Activated CD4-positive, alpha-beta T cell treated with anti-CD3 and anti-CD28 coated beads for 36 hours (primary cell): ENCODE data around the gene HOXA4. TPM values are rescaled to one million over a fixed set of nuclear protein-coding genes. Genes with fewer than 3 reads are reported as not detected.

Experiments used
- ATAC-seq: fragments of 200-7000 bp; cut with Tn5 transposase; one replicate; pipeline ENCODE4 v1.10.0; 2021; ENCODE audit warnings: mild to moderate bottlenecking, moderate library complexity
- CTCF ChIA-PET: fragments of 350-600 bp; sonication (Branson Sonifier 250); formaldehyde crosslinking; loops from one replicate; lab custom pipeline; 2021; ENCODE audit warnings: antibody characterized with exemption; lab: Charles Lee
- POLR2A ChIA-PET: fragments of 350-600 bp; sonication (Branson Sonifier 250); formaldehyde crosslinking; loops from one replicate; lab custom pipeline; 2021; ENCODE audit warnings: antibody characterized with exemption, inconsistent platforms; lab: Charles Lee
- DNase-seq: peaks from one replicate; pipeline ENCODE4 v3.0.0-alpha.2; 2020
- H3K27ac Mint-ChIP-seq: one replicate; pipeline ENCODE4 v1.8.0; 2021; ENCODE audit warnings: mixed read lengths
- H3K27me3 Mint-ChIP-seq: one replicate; pipeline ENCODE4 v1.8.0; 2021; ENCODE audit warnings: mixed read lengths
- H3K36me3 Mint-ChIP-seq: one replicate; pipeline ENCODE4 v1.8.0; 2021; ENCODE audit warnings: low read depth, mixed read lengths
- H3K4me1 Mint-ChIP-seq: one replicate; pipeline ENCODE4 v1.8.0; 2021; ENCODE audit warnings: mixed read lengths
- H3K4me3 Mint-ChIP-seq: one replicate; pipeline ENCODE4 v1.8.0; 2021; ENCODE audit warnings: mild to moderate bottlenecking, moderate library complexity, mixed read lengths
- H3K9me3 Mint-ChIP-seq: one replicate; pipeline ENCODE4 v1.8.0; 2021; ENCODE audit warnings: low read depth, mixed read lengths
- intact Hi-C, 2 experiments: fragments of 100-400 bp; cut with DNase I in 1 of 2; cut with micrococcal nuclease in 1 of 2; formaldehyde crosslinking; loops; one replicate each; pipeline versions ENCODE4 v1.14.2 to v1.15.1; 2022 to 2024; cut with DNase I, micrococcal nuclease
- total RNA-seq, 2 experiments: library from RNA; stranded (reverse); gene quantifications; one replicate each; pipeline ENCODE4 v1.2.3, GENCODE V29; 2021

The HOXA4 gene
- total RNA-seq, 2 experiments from 2014 or later = 0.25 TPM; not detected in 1

DNA sequence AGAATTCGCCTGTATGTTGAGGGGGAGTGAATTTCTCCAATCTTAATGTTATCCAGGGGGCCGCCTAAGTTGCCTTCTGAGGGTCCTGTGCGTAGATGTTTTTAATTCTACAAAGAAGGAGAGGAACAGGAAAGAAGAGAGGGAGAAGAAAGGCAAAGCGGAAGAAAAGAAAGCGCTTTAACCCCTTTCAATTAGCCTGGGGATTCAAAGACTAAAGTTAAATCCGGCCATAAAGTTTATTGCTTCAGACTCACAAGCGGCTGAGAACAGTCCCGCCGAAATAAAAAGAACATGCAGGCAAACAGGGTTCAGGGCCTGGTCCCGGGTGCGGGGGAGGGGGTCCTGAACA is 8.4 kb upstream of the HOXA4 start:
- Mint-ChIP-seq H3K4me3 (no peak overlapping the region), H3K9me3 (no peaks in the 10 kb centered on the region), H3K27ac (no peak overlapping the region), H3K4me1 (peaks cover 16% of the 10 kb centered on the region), H3K36me3 (no peaks in the 10 kb centered on the region), H3K27me3 (peaks cover 32% of the 10 kb centered on the region)
- ChIA-PET POLR2A (no interaction called here), CTCF (no interaction called here)
- no peak for DNase-seq
- intact Hi-C loops = no loop called here
- no peak for ATAC-seq

DNA sequence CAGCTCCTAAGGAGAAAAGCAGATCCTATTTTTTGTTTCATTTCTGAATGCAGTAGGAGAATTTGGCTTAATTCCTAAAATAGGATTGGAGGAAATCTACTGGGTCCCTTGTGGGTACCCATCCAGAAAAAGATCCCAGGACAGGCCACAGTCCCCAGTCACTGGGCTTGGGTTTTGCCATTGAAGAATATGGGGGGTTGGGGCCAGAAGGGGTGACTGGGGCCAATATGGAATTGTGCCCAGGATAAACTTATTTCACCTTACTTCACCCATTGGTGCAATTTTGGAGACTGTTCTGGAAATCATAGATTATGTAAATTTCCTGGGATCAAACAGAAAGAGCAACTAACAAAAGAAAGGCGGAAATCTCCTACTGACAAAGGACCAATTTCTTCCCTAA is 7.9 kb upstream of the HOXA4 start:
- peaks cover 19% of the 10 kb centered on the region for H3K4me1 Mint-ChIP-seq
- H3K9me3 Mint-ChIP-seq = no peaks in the 10 kb centered on the region
- no peak overlapping the region for H3K27ac Mint-ChIP-seq
- peaks cover 36% of the 10 kb centered on the region for H3K27me3 Mint-ChIP-seq
- DNase-seq (no peak), ATAC-seq (no peak)
- ChIA-PET CTCF (no interaction called here), POLR2A (no interaction called here)
- no peak overlapping the region for H3K4me3 Mint-ChIP-seq
- intact Hi-C loops = no loop called here
- H3K36me3 Mint-ChIP-seq = no peaks in the 10 kb centered on the region

DNA sequence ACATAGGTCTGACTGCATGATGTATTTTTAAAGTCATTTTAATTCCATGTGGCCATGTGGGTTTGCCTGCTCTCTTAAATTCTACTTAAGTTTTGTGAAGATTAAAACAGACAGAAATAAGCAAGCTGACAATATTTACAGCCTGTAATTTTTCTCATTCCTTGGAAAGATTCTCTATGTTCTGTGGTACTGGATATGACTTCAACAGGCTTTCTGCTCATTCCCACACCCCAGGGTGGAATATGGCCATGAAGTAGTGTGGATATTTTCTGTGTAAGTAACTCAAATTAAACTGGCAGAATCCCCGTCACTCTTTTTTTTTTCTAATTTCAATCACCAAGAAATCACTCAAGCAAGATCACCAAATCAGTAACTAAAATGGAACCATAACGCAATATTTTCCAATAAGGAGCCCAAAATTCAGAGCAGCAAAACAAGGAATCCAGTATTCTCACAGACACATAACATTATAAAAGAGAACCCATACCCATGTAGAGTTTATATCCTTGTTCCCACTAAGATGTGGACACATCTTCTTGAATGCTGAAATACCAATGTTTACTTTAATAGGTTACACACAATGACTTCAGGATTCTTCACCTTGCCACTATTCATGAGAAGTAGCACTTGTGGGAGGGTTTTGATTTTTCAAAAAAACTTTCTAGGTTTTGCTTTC is 7.2 kb upstream of the HOXA4 start:
- Mint-ChIP-seq H3K27me3 (peaks cover 36% of the 10 kb centered on the region), H3K27ac (no peak overlapping the region), H3K4me3 (no peak overlapping the region), H3K36me3 (no peaks in the 10 kb centered on the region), H3K4me1 (peaks cover 19% of the 10 kb centered on the region), H3K9me3 (no peaks in the 10 kb centered on the region)
- intact Hi-C loops = no loop called here
- no peak for DNase-seq
- ChIA-PET CTCF (no interaction called here), POLR2A (no interaction called here)
- no peak for ATAC-seq

DNA sequence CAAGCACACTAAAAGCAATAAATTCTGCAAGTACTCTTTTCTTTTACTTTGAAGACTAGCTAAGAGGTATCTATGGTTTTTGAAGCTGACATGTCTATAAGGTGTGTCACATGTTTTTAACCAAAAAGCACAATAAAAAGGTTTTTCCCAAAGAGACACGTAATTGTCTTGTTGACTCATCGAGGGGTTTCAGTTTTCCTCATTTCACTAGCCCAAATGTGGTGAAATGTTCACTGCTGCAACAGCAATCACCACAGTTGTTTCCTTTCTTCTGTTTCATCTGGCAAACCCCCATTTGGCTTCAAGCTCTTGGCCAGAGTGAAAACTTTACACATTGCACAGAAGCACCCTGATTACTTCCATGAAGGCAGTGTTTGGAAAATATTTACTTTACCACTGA is 3.8 kb upstream of the HOXA4 start:
- intact Hi-C loops = loop anchor here (1.0 to 5.0 kb wide), 4 partner anchors 16 to 269 kb away; partner anchors contain the start of gene HOXA1 (in 1 of the 2)
- Mint-ChIP-seq H3K27ac (peak overlapping the region; percentile 49), H3K4me3 (no peak overlapping the region), H3K36me3 (no peaks in the 10 kb centered on the region), H3K4me1 (peaks cover 19% of the 10 kb centered on the region), H3K9me3 (no peaks in the 10 kb centered on the region), H3K27me3 (peaks cover 32% of the 10 kb centered on the region)
- POLR2A ChIA-PET = no interaction called here
- ATAC-seq (peak; percentile 78), DNase-seq (peak; percentile 39)
- CTCF ChIA-PET = interaction anchor here (0.8 to 1.2 kb wide), 2 partner anchors 24 to 33 kb away, joined by 3 read pairs; no protein-coding TSS in a partner anchor

DNA sequence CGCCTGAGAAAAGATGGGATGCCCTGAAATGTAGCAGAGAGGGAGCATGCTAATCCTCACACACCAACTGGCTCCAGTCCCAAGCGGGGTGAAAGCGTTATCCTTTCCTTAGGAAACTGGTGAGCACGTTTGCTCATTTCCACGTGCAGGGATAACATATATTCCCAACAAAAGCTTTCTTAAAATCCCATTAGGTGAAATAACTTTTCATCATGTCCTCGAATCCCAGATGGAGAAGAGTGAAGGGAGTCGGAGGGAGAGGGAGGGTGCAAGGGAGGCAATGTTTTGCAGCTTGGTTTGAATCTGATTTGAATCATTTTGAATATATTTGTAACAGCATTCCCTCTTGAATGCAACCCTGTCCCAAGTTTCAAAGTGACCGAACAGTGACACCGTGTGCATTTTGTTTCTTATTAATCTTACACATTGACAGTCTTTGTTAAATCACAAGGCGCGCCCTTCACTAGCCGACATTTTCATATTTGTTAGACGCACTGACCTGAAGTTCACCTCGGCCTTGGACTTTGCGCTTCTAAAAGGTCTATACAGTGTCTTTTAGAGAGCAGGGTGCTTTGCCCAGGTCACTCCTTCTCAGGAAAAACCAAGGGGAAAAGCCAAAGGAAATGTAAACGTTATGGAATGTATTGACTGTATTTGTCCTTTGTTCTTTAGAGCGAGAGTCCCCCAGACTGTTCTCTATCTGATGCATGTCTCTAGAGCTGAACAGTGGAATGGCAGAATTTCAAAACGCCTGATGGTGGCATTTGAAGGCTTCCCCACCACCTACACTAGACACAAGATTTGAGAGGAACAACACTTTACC is 3.1 kb upstream of the HOXA4 start:
- Mint-ChIP-seq H3K27me3 (peaks cover 36% of the 10 kb centered on the region), H3K4me3 (no peak overlapping the region), H3K27ac (no peak overlapping the region), H3K4me1 (peaks cover 19% of the 10 kb centered on the region), H3K9me3 (no peaks in the 10 kb centered on the region), H3K36me3 (no peaks in the 10 kb centered on the region)
- intact Hi-C loops = loop anchor here (1.0 to 5.0 kb wide), 4 partner anchors 17 to 268 kb away; partner anchors contain the start of gene HOXA1 (in 1 of the 2)
- ChIA-PET CTCF (interaction anchor here (0.6 to 0.8 kb wide), 2 partner anchors 32 to 55 kb away, joined by 3 read pairs; no protein-coding TSS in a partner anchor), POLR2A (no interaction called here)
- ATAC-seq = no peak
- DNase-seq = no peak

DNA sequence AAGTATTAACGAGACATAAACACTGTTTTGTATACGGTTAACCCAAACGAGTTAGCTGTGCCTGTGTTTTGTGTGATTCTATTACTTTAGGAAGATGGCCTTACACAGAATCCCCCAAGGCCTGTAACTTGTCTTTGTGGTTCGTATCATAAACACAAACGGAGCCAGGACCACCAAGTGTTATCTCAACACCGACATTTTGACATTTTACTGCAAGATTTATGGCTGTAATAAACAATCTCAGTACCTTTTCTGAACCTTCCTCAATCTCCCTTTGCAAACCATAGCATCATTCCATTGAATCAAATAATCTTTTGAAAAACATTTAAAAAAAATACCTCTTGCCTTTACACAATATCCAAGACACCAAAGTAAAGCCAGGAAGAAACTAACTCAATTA is 2.4 kb upstream of the HOXA4 start:
- CTCF ChIA-PET = no interaction called here
- H3K9me3 Mint-ChIP-seq = no peaks in the 10 kb centered on the region
- intact Hi-C loops = loop anchor here in 1 of 2 experiments (5.0 kb wide), 1 partner anchor 36 kb away; the partner anchor contains the start of gene HOXA1

GRCh38 chr7:27132214-27132613 is 1.7 kb upstream of the HOXA4 start:
- H3K4me1 Mint-ChIP-seq = peaks cover 19% of the 10 kb centered on the region
- intact Hi-C loops = loop anchor here in 1 of 2 experiments (5.0 kb wide), 1 partner anchor 35 kb away; the partner anchor contains the start of gene HOXA1
- ChIA-PET CTCF (interaction anchor here (1.1 kb wide), 2 partner anchors 16 to 18 kb away, joined by 3 read pairs; no protein-coding TSS in a partner anchor), POLR2A (no interaction called here)
- H3K36me3 Mint-ChIP-seq = no peaks in the 10 kb centered on the region
- H3K27me3 Mint-ChIP-seq = peaks cover 34% of the 10 kb centered on the region
- no peak overlapping the region for H3K4me3 Mint-ChIP-seq
- H3K27ac Mint-ChIP-seq = no peak overlapping the region
- H3K9me3 Mint-ChIP-seq = no peaks in the 10 kb centered on the region
- DNase-seq = no peak
- no peak for ATAC-seq

More for the DNA sequence above, 2.4 kb upstream of the HOXA4 start:
- no peak overlapping the region for H3K4me3 Mint-ChIP-seq
- peaks cover 19% of the 10 kb centered on the region for H3K4me1 Mint-ChIP-seq
- DNase-seq (no peak), ATAC-seq (no peak)
- POLR2A ChIA-PET = no interaction called here
- H3K27me3 Mint-ChIP-seq = peaks cover 38% of the 10 kb centered on the region
- no peak overlapping the region for H3K27ac Mint-ChIP-seq
- no peaks in the 10 kb centered on the region for H3K36me3 Mint-ChIP-seq

GRCh38 chr7:27131390-27131819 is 848 bp upstream of the HOXA4 start:
- POLR2A ChIA-PET = no interaction called here
- no peak for ATAC-seq
- Mint-ChIP-seq H3K36me3 (no peaks in the 10 kb centered on the region), H3K27me3 (peaks cover 39% of the 10 kb centered on the region), H3K27ac (no peak overlapping the region), H3K4me1 (peaks cover 19% of the 10 kb centered on the region), H3K9me3 (no peaks in the 10 kb centered on the region), H3K4me3 (peak overlapping the region; percentile 56)
- no peak for DNase-seq
- intact Hi-C loops = loop anchor here in 1 of 2 experiments (5.0 kb wide), 1 partner anchor 34 kb away; the partner anchor contains the start of gene HOXA1
- CTCF ChIA-PET = interaction anchor here (1.1 kb wide), 2 partner anchors 17 to 19 kb away, joined by 3 read pairs; no protein-coding TSS in a partner anchor

GRCh38 chr7:27129729-27130539 is 623 bp downstream of the HOXA4 start:
- POLR2A ChIA-PET = no interaction called here
- Mint-ChIP-seq H3K4me3 (no peak overlapping the region), H3K27ac (no peak overlapping the region), H3K9me3 (no peaks in the 10 kb centered on the region), H3K27me3 (peaks cover 38% of the 10 kb centered on the region), H3K4me1 (peaks cover 12% of the 10 kb centered on the region), H3K36me3 (no peaks in the 10 kb centered on the region)
- intact Hi-C loops = loop anchor here in 1 of 2 experiments (5.0 kb wide), 1 partner anchor 33 kb away; the partner anchor contains the start of gene HOXA1
- CTCF ChIA-PET = no interaction called here
- no peak for DNase-seq
- no peak for ATAC-seq

- intact Hi-C loops = no loop called here
- DNase-seq = no peak
- peaks cover 4% of the 10 kb centered on the region for H3K4me1 Mint-ChIP-seq
- no peak overlapping the region for H3K4me3 Mint-ChIP-seq
- ChIA-PET CTCF (interaction anchor here (0.6 to 1.2 kb wide), 2 partner anchors 20 to 51 kb away, joined by 3 to 4 read pairs; no protein-coding TSS in a partner anchor), POLR2A (no interaction called here)
- no peaks in the 10 kb centered on the region for H3K9me3 Mint-ChIP-seq
- H3K27me3 Mint-ChIP-seq = peaks cover 40% of the 10 kb centered on the region
- H3K27ac Mint-ChIP-seq = no peak overlapping the region
- no peaks in the 10 kb centered on the region for H3K36me3 Mint-ChIP-seq
- ATAC-seq = no peak
These were observed 1.5 kb downstream of the HOXA4 start for GRCh38 chr7:27128776-27129728.
